Measurements from ENCODE around the gene AP3B1. TPM values are rescaled to one million over a fixed set of nuclear protein-coding genes. Genes with fewer than 3 reads are reported as not detected.

Gene AP3B1
- total and polyA plus RNA-seq, 2 experiments from 2014 or later = 32.1 to 46.3 TPM

DNA sequence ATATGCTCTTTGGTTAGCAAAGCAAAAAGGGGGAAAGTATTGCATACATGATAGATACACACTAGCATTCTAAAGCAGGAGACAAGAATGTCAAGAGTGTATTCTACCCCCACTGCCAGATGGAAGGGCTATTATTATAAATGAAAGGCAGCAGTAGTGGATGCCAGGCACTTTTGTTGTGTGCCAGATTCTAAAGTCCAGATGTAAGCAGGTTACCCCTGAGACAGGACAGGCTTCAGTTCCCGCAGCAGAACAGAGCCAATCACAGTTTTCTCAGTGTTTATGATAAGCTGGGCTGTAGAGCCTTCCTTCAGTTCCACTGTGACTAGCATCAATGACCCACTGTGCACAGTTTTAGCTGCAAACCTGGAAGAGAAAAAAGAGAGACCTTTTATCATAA, 291.8 kb downstream of the AP3B1 start:
- Histone ChIP-seq H3F3A (replicated peaks; ENCODE audit: low read depth) (no peaks in the 10 kb centered on the region), H3K4me3 (no peak overlapping the region), H3K27me3 (ENCODE audit: insufficient read depth) (no peaks in the 10 kb centered on the region), H3K27ac (ENCODE audit: low read depth) (no peak overlapping the region), H3K9me2 (ENCODE audit: insufficient read depth) (no peaks in the 10 kb centered on the region), H3K4me1 (ENCODE audit: insufficient read depth) (no peaks in the 10 kb centered on the region), H4K20me1 (replicated peaks; ENCODE audit: insufficient read depth) (peaks cover 5% of the 10 kb centered on the region; the same call in 1 of the 2 replicates), H3K36me3 (ENCODE audit: insufficient read depth) (no peaks in the 10 kb centered on the region), H3K4me2 (no peak overlapping the region), H3K79me2 (replicated peaks; ENCODE audit: insufficient read depth) (no peaks in the 10 kb centered on the region), H2AFZ (no peak overlapping the region)
- H3K36me3 Mint-ChIP-seq (ENCODE audit: low read depth) = no peaks in the 10 kb centered on the region
- H3K27me3 Mint-ChIP-seq (ENCODE audit: insufficient read depth, low read depth, poor library complexity) = peaks cover 2% of the 10 kb centered on the region
- no peak overlapping the region for H3K27ac Mint-ChIP-seq
- no peaks in the 10 kb centered on the region for H3K9me3 Mint-ChIP-seq
- H3K4me3 Mint-ChIP-seq = no peak overlapping the region
- no peak for DNase-seq (ENCODE audit: low spot score)
- no peak for ATAC-seq
- TF ChIP-seq NANOG (IDR thresholded peaks at IDR 0.05; ENCODE audit: borderline replicate concordance) (no peak), STAT1 (IDR thresholded peaks at IDR 0.05; ENCODE audit: unreplicated experiment) (no peak), EZH2 (IDR thresholded peaks at IDR 0.05; ENCODE audit: low read depth, unreplicated experiment) (no peak), ZNF114 (CRISPR knock-in tag; IDR thresholded peaks at IDR 0.05) (no peak), EZH2phosphoT487 (IDR thresholded peaks at IDR 0.05; ENCODE audit: unreplicated experiment) (no peak), CREB1 (CRISPR knock-in tag; IDR thresholded peaks at IDR 0.05; ENCODE audit: low read depth) (no peak), POLR2AphosphoS5 (IDR thresholded peaks at IDR 0.05; ENCODE audit: low read depth) (no peak), ZNF331 (CRISPR knock-in tag; IDR thresholded peaks at IDR 0.05; ENCODE audit: low read depth) (no peak), JUNB (IDR thresholded peaks at IDR 0.05; ENCODE audit: unreplicated experiment) (no peak)
- TF ChIP-seq, protein P1, sequence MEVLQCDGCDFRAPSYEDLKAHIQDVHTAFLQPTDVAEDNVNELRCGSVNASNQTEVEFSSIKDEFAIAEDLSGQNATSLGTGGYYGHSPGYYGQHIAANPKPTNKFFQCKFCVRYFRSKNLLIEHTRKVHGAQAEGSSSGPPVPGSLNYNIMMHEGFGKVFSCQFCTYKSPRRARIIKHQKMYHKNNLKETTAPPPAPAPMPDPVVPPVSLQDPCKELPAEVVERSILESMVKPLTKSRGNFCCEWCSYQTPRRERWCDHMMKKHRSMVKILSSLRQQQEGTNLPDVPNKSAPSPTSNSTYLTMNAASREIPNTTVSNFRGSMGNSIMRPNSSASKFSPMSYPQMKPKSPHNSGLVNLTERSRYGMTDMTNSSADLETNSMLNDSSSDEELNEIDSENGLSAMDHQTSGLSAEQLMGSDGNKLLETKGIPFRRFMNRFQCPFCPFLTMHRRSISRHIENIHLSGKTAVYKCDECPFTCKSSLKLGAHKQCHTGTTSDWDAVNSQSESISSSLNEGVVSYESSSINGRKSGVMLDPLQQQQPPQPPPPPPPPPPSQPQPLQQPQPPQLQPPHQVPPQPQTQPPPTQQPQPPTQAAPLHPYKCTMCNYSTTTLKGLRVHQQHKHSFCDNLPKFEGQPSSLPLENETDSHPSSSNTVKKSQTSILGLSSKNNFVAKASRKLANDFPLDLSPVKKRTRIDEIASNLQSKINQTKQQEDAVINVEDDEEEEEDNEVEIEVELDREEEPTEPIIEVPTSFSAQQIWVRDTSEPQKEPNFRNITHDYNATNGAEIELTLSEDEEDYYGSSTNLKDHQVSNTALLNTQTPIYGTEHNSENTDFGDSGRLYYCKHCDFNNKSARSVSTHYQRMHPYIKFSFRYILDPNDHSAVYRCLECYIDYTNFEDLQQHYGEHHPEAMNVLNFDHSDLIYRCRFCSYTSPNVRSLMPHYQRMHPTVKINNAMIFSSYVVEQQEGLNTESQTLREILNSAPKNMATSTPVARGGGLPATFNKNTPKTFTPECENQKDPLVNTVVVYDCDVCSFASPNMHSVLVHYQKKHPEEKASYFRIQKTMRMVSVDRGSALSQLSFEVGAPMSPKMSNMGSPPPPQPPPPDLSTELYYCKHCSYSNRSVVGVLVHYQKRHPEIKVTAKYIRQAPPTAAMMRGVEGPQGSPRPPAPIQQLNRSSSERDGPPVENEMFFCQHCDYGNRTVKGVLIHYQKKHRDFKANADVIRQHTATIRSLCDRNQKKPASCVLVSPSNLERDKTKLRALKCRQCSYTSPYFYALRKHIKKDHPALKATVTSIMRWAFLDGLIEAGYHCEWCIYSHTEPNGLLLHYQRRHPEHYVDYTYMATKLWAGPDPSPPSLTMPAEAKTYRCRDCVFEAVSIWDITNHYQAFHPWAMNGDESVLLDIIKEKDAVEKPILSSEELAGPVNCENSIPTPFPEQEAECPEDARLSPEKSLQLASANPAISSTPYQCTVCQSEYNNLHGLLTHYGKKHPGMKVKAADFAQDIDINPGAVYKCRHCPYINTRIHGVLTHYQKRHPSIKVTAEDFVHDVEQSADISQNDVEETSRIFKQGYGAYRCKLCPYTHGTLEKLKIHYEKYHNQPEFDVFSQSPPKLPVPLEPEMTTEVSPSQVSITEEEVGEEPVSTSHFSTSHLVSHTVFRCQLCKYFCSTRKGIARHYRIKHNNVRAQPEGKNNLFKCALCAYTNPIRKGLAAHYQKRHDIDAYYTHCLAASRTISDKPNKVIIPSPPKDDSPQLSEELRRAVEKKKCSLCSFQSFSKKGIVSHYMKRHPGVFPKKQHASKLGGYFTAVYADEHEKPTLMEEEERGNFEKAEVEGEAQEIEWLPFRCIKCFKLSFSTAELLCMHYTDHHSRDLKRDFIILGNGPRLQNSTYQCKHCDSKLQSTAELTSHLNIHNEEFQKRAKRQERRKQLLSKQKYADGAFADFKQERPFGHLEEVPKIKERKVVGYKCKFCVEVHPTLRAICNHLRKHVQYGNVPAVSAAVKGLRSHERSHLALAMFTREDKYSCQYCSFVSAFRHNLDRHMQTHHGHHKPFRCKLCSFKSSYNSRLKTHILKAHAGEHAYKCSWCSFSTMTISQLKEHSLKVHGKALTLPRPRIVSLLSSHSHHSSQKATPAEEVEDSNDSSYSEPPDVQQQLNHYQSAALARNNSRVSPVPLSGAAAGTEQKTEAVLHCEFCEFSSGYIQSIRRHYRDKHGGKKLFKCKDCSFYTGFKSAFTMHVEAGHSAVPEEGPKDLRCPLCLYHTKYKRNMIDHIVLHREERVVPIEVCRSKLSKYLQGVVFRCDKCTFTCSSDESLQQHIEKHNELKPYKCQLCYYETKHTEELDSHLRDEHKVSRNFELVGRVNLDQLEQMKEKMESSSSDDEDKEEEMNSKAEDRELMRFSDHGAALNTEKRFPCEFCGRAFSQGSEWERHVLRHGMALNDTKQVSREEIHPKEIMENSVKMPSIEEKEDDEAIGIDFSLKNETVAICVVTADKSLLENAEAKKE (CRISPR knock-in tag; IDR thresholded peaks at IDR 0.05) = no peak
- TF ChIP-seq, protein P2, sequence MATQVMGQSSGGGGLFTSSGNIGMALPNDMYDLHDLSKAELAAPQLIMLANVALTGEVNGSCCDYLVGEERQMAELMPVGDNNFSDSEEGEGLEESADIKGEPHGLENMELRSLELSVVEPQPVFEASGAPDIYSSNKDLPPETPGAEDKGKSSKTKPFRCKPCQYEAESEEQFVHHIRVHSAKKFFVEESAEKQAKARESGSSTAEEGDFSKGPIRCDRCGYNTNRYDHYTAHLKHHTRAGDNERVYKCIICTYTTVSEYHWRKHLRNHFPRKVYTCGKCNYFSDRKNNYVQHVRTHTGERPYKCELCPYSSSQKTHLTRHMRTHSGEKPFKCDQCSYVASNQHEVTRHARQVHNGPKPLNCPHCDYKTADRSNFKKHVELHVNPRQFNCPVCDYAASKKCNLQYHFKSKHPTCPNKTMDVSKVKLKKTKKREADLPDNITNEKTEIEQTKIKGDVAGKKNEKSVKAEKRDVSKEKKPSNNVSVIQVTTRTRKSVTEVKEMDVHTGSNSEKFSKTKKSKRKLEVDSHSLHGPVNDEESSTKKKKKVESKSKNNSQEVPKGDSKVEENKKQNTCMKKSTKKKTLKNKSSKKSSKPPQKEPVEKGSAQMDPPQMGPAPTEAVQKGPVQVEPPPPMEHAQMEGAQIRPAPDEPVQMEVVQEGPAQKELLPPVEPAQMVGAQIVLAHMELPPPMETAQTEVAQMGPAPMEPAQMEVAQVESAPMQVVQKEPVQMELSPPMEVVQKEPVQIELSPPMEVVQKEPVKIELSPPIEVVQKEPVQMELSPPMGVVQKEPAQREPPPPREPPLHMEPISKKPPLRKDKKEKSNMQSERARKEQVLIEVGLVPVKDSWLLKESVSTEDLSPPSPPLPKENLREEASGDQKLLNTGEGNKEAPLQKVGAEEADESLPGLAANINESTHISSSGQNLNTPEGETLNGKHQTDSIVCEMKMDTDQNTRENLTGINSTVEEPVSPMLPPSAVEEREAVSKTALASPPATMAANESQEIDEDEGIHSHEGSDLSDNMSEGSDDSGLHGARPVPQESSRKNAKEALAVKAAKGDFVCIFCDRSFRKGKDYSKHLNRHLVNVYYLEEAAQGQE (IDR thresholded peaks at IDR 0.05; ENCODE audit: unreplicated experiment) = no peak
- TF ChIP-seq, protein P3, sequence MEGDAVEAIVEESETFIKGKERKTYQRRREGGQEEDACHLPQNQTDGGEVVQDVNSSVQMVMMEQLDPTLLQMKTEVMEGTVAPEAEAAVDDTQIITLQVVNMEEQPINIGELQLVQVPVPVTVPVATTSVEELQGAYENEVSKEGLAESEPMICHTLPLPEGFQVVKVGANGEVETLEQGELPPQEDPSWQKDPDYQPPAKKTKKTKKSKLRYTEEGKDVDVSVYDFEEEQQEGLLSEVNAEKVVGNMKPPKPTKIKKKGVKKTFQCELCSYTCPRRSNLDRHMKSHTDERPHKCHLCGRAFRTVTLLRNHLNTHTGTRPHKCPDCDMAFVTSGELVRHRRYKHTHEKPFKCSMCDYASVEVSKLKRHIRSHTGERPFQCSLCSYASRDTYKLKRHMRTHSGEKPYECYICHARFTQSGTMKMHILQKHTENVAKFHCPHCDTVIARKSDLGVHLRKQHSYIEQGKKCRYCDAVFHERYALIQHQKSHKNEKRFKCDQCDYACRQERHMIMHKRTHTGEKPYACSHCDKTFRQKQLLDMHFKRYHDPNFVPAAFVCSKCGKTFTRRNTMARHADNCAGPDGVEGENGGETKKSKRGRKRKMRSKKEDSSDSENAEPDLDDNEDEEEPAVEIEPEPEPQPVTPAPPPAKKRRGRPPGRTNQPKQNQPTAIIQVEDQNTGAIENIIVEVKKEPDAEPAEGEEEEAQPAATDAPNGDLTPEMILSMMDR (conservative IDR thresholded peaks at IDR 0.05; ENCODE audit: low read depth in 2 of 2) = no peak
- TF ChIP-seq, protein P4, sequence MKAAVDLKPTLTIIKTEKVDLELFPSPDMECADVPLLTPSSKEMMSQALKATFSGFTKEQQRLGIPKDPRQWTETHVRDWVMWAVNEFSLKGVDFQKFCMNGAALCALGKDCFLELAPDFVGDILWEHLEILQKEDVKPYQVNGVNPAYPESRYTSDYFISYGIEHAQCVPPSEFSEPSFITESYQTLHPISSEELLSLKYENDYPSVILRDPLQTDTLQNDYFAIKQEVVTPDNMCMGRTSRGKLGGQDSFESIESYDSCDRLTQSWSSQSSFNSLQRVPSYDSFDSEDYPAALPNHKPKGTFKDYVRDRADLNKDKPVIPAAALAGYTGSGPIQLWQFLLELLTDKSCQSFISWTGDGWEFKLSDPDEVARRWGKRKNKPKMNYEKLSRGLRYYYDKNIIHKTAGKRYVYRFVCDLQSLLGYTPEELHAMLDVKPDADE (IDR thresholded peaks at IDR 0.05) = no peak
- H3K4me1 Mint-ChIP-seq = peaks cover 11% of the 10 kb centered on the region

Data from GM23338 (cell line).